Measurements from ENCODE around the gene SKA1. TPM values are rescaled to one million over a fixed set of nuclear protein-coding genes. Genes with fewer than 3 reads are reported as not detected.
A peak's percentile ranks its signal among the peaks of the same experiment; 100 is the strongest.
"Not testable (repeated sequence)": the region's sequence is repeated elsewhere in the genome, so short reads cannot be mapped to it uniquely, and the experiment has no call there.

SKA1 gene
- total RNA-seq, 2 donors from 2014 or later = 18.8 to 38.0 TPM

DNA sequence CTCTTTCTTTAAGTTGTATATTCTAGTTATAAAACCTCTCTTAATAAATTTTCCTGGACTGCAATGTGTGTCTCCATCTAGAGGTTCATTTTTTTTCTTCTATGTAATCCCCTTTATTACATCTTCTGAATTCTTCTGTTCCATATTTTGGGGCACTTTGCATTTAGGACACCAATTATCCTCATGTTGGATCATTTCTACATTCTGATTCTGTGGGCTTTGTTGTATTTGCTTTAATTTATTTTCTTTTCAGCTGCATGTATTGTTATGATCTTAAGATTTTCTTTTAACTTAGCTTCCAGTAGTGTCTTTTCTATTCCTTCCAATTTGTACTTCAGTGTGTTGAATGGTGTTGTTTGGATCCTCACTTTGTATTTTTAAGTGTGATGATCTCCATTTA, 5.2 kb upstream of the SKA1 start:
- ATAC-seq (no peak), DNase-seq (ENCODE audit: low spot score) (no peak)
- peaks cover 6% of the 10 kb centered on the region for H3K9me3 Mint-ChIP-seq
- H3K4me3 Mint-ChIP-seq = no peak overlapping the region
- H3K27me3 Mint-ChIP-seq = peaks cover 38 to 45% of the 10 kb centered on the region in 2 donors
- H3K4me1 Mint-ChIP-seq (ENCODE audit: low read depth in 2 of 2) = peaks cover 3 to 4% of the 10 kb centered on the region in 2 donors
- no peak overlapping the region for H3K27ac Mint-ChIP-seq
- H3K36me3 Mint-ChIP-seq = peaks cover 23% of the 10 kb centered on the region

DNA sequence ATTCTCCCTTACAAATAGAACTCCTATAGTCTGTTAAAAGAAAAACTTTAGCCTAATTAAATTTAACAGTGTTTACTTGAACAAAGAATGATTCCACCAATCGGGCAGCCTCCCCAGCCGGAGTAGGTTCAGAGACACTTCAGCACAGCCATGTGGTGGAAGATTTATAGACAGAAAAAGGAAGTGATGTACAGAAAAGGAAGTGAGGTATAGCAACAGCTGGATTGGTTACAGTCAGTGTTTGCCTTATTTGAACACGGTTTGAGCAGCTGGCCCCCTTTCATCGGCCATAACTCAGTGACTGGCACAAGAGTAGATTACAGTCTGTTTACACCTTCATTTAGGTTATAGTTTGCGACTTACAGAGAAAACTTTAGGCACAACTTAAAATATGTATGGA, 2.1 kb upstream of the SKA1 start:
- Mint-ChIP-seq H3K36me3 (peaks cover 23% of the 10 kb centered on the region), H3K27me3 (peaks cover 19 to 23% of the 10 kb centered on the region in 2 donors), H3K4me3 (no peak overlapping the region), H3K4me1 (ENCODE audit: low read depth in 2 of 2) (peaks cover 6 to 13% of the 10 kb centered on the region in 2 donors), H3K9me3 (peaks cover 6% of the 10 kb centered on the region), H3K27ac (no peak overlapping the region)
- DNase-seq (ENCODE audit: low spot score) (no peak), ATAC-seq (no peak)

DNA sequence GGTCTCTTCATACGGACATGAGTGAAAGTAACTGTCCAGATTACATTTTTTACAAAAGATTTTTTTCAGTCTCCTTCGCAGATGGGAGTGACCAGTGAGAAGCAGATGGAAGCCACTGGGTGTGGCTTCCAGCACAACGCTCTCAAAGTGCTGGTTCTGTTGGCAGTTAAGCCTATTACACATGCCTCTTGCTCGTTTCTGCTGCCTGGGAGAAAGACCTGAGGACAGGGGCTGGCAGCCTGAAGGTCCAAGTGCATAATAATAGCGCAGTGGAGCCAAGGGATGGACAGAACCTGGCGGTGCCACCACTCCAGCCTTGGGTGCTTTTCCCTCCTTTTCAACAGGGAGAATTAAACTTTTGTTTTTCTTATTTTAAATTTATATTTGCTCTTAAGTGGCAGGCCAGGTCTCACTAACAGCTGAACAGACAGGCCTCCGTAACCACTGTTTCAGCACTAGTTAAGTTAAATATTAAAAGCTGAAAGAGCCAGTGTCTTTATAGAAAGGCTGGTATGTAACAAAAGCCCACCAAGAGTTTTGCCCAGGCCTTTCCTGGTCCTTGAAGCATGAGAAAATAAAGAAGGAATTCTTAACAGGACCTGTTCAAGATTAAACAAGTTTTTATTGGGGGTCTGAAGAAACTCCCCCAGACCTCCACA, 1.2 kb upstream of the SKA1 start:
- DNase-seq (ENCODE audit: low spot score) (no peak), ATAC-seq (no peak)
- Mint-ChIP-seq H3K4me3 (no peak overlapping the region), H3K36me3 (peaks cover 15% of the 10 kb centered on the region), H3K27me3 (peaks cover 11 to 13% of the 10 kb centered on the region in 2 donors), H3K4me1 (ENCODE audit: low read depth in 2 of 2) (peaks cover 6 to 13% of the 10 kb centered on the region in 2 donors), H3K9me3 (peaks cover 6% of the 10 kb centered on the region), H3K27ac (no peak overlapping the region)

DNA sequence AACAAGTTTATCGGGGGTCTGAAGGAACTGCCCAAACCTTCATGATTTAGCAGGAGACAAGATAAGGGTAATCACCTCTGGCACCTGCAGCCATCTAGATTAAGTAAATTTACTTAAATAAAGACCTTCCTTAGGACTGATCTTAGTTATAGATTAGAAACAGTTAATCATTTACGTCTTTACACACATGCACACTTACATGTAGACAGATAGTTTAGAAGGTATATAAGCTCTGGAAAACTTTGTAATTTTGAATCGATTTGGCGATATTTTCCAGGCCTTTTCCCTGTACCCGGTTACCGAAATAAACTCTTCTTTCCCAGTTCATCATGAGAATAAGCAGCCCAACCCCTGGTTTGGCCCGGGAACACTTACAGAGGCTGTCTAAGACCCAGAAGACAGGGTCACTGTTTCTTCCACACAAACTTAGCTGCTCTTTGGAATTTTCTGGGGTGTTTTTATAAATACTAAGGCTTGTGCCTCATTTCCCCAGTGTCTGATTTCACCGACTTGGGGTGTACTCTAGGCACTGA, 560 bp upstream of the SKA1 start:
- peak overlapping the region; percentile 88 for H3K4me3 Mint-ChIP-seq
- peaks cover 10% of the 10 kb centered on the region in 2 donors for H3K27me3 Mint-ChIP-seq
- ATAC-seq (no peak), DNase-seq (ENCODE audit: low spot score) (no peak)
- peaks cover 6 to 13% of the 10 kb centered on the region in 2 donors for H3K4me1 Mint-ChIP-seq (ENCODE audit: low read depth in 2 of 2)
- peaks cover 6% of the 10 kb centered on the region for H3K9me3 Mint-ChIP-seq
- H3K27ac Mint-ChIP-seq = peak overlapping the region; percentile 71 to 80
- H3K36me3 Mint-ChIP-seq = peaks cover 10% of the 10 kb centered on the region

DNA sequence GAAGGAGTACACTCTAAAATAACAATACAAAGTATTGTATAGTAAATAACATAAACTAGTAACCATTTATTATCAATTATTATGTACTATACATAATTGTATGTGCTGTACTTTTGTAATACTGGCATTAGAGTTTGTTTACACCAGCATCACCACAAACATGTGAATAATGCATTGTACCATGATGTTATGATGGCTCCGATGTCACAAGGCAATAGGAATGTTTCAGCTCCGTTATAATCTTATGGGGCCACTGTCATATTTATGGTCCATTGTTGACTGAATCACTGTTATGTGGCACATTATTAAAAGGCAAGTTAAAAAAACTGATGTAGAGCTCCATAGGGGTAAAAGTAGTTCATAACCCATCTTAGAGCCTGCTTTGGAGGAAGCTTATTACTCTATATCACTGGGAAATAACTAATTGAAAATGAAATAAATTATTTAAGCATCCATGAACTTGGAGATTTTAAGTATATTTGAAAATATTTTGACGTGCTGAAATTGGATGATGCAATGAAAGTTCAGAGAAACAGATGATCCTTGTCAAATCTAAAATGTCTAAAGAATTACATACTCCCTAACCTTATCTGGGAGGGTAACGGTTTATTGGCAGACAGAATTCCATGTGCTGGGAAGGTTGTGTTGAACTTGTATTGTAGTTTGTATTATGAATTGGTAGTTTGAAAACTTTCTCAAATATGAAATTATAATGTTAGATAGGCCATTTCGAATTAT, 2.4 kb downstream of the SKA1 start:
- no peaks in the 10 kb centered on the region for H3K27me3 Mint-ChIP-seq

DNA sequence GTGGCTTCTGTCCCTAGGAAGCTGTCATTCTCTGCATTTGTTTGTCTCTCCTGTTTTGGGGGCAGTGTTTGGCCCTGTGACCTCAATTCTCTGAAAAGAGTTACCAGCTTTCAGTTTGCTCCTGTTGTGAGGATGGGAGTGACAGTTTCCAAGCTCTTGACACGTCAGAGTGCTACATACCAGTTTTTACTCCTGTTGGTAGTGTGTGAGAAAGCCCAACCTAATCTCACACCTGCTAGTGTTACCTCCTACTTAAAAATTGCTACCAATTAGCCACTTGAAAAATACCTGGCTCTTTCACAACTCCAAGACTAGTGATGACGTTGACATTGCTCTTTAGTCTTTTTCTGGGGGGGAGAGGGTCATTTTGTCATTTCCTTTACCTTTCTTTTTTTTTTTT, 14.1 kb downstream of the SKA1 start:
- no peaks in the 10 kb centered on the region for H3K9me3 Mint-ChIP-seq
- no peak for ATAC-seq

More for the DNA sequence above, 2.4 kb downstream of the SKA1 start:
- ATAC-seq (no peak), DNase-seq (ENCODE audit: low spot score) (no peak)
- Mint-ChIP-seq H3K36me3 (no peaks in the 10 kb centered on the region), H3K27ac (no peak overlapping the region), H3K4me1 (ENCODE audit: low read depth in 2 of 2) (peaks cover 6 to 13% of the 10 kb centered on the region in 2 donors), H3K9me3 (no peaks in the 10 kb centered on the region), H3K4me3 (no peak overlapping the region)

DNA sequence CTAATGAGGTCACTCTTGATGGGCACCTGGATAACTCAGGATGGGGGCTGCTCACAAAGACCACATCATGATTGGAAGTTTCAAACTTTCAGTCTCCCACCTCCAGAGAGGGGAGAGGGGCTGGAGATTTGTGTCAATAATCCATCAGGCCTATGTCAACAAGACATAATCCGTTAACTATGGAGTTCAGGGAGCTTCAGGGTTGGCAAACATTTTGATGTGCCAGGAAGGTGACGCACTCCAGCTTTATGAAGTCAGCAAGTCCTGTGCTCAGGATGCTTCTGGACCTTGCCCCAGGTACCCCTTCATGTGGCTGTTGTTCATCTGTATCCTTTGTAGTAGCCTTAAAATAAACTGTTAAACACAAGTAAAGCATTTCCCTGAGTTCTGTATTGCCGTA, 19.0 kb downstream of the SKA1 start:
- peaks cover 0 to 7% of the 10 kb centered on the region in 2 donors for H3K4me1 Mint-ChIP-seq (ENCODE audit: low read depth in 2 of 2)
- peaks cover 7% of the 10 kb centered on the region in 2 donors for H3K27me3 Mint-ChIP-seq
- no peak overlapping the region for H3K27ac Mint-ChIP-seq
- DNase-seq (ENCODE audit: low spot score) (no peak), ATAC-seq (no peak)
- H3K36me3 Mint-ChIP-seq = no peaks in the 10 kb centered on the region
- no peaks in the 10 kb centered on the region for H3K9me3 Mint-ChIP-seq
- H3K4me3 Mint-ChIP-seq = no peak overlapping the region

More for the DNA sequence above, 14.1 kb downstream of the SKA1 start:
- H3K27me3 Mint-ChIP-seq = no peaks in the 10 kb centered on the region
- H3K27ac Mint-ChIP-seq = no peak overlapping the region
- no peak overlapping the region for H3K4me3 Mint-ChIP-seq
- DNase-seq (ENCODE audit: low spot score) = no peak
- peaks cover 5% of the 10 kb centered on the region for H3K36me3 Mint-ChIP-seq
- H3K4me1 Mint-ChIP-seq (ENCODE audit: low read depth in 2 of 2) = no peaks in the 10 kb centered on the region

DNA sequence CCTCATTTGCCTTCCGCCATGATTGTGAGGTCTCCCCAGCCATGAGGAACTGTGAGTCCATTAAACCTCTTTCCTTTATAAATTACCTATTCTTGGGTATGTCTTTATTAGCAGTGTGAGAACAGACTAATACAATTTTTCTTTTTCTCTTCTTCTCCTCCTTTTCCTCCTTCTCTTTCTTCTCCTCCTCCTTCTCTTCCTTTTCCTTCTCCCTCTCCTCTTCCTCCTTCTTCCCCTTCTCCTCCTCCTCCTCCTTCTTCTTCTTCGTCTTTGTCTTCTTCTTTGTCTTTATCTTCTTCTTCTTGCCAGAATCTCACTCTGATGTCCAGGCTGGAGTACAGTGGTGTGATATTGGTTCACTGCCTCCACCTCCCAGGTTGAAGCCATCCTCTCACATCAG, 20.2 kb downstream of the SKA1 start:
- no peak overlapping the region for H3K27ac Mint-ChIP-seq
- no peaks in the 10 kb centered on the region for H3K9me3 Mint-ChIP-seq

DNA sequence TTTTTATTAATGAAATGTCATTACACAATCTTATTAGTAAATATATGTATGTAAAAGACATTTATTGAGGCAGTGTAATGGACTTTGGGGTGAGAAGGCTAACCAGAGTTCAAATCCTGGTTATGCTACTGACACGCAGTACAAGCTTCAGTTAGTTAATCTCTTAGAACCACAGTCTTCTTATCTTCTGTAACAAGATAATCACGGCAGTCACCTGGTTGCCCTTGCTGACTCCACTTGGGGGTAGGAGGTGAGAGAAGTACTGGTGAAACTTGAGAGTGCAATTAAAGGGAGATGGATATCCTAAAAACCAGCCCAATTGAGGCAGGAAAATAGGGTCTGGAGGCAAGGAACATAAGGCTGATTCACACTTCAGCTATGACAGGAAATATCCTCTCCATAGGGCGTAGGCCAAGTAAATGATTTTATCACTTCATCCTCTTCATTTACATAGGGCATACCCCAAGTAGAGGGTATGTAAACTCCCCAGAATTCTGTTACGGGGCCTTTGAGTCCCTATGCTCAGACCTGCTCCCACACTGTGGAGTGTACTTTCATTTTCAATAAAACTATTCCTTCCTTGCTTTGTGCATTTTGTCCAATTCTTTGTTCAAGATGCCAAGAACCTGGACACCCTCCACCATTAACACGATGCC, 21.3 kb downstream of the SKA1 start:
- no peak overlapping the region for H3K4me3 Mint-ChIP-seq
- H3K9me3 Mint-ChIP-seq = no peaks in the 10 kb centered on the region
- no peaks in the 10 kb centered on the region for H3K36me3 Mint-ChIP-seq

More for the DNA sequence above, 20.2 kb downstream of the SKA1 start:
- Mint-ChIP-seq H3K36me3 (no peaks in the 10 kb centered on the region), H3K4me3 (no peak overlapping the region), H3K27me3 (peaks cover 12 to 14% of the 10 kb centered on the region in 2 donors), H3K4me1 (ENCODE audit: low read depth in 2 of 2) (peaks cover 0 to 7% of the 10 kb centered on the region in 2 donors)
- ATAC-seq = no peak
- DNase-seq (ENCODE audit: low spot score) = no peak

DNA sequence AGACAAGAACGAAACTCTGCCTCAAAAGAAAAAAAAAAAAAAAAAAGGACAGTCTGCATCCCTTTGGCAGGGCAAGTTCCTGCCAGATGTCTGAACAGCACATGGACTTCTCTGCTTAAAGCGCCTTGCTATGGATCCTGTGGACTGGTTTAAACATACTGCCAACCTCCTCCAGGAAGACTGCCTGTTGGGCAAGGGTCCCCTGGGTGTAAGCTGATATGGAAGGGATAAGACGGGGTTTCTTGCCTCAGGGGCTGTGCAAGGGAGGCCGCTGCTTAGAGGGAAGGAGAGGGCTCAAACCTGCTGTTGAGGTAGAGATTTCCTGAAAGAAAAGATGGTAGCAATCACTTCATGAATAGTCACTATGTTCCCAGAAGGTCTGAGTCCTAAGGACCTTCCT, 22.2 kb downstream of the SKA1 start:
- no peaks in the 10 kb centered on the region for H3K36me3 Mint-ChIP-seq
- H3K27me3 Mint-ChIP-seq = peaks cover 12 to 17% of the 10 kb centered on the region in 2 donors
- ATAC-seq = no peak
- no peak overlapping the region for H3K27ac Mint-ChIP-seq
- no peak for DNase-seq (ENCODE audit: low spot score)
- H3K4me1 Mint-ChIP-seq (ENCODE audit: low read depth in 2 of 2) = peaks cover 0 to 7% of the 10 kb centered on the region in 2 donors
- no peak overlapping the region for H3K4me3 Mint-ChIP-seq
- H3K9me3 Mint-ChIP-seq = no peaks in the 10 kb centered on the region

More for the DNA sequence above, 21.3 kb downstream of the SKA1 start:
- H3K4me1 Mint-ChIP-seq (ENCODE audit: low read depth in 2 of 2) = peaks cover 0 to 7% of the 10 kb centered on the region in 2 donors
- no peak overlapping the region for H3K27ac Mint-ChIP-seq
- ATAC-seq (no peak), DNase-seq (ENCODE audit: low spot score) (no peak)
- peaks cover 12 to 15% of the 10 kb centered on the region in 2 donors for H3K27me3 Mint-ChIP-seq

DNA sequence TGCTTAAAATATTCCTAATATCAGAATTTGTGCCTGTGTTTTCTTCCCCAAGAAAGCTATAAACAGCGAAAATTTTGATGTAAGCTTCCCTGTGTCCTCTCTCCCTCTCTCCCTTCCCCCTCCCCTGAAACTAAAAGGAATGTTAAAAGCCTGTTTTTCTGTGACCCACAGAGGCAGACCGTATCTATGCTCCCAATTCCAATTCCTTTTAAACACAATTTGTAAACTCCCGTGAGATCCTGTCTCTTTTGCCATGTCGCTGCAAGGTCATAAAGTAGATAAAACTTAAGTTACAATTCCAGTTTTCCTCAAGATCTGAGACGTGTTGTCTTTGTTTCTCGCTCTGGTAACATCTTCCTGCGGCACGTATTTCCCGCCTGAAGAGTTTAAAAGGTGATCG, 23.3 kb downstream of the SKA1 start:
- Mint-ChIP-seq H3K27me3 (peaks cover 22 to 25% of the 10 kb centered on the region in 2 donors), H3K4me1 (ENCODE audit: low read depth in 2 of 2) (peaks cover 0 to 7% of the 10 kb centered on the region in 2 donors), H3K27ac (no peak overlapping the region), H3K36me3 (no peaks in the 10 kb centered on the region), H3K9me3 (no peaks in the 10 kb centered on the region), H3K4me3 (no peak overlapping the region)
- ATAC-seq = no peak
- no peak for DNase-seq (ENCODE audit: low spot score)

DNA sequence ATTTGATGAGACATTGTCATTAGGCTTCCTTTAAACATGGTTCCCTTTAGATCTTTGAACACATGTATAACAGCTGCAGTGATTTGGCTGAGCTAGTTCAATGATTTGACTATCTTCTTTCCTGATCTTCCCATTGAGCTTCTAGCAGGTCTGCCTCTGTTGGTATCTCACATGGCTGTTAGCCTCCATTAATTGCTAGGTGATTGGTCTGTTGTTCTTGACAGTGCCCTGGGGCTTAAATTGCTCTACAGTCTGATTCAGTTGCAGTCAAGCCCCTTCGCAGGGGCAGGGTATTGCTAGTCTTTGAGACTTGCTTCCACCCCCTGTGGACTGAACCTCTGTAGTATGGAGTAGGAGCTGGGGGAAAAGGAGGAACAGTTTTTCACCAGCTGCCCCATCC, 24.1 kb downstream of the SKA1 start:
- Mint-ChIP-seq H3K27me3 (peaks cover 29 to 30% of the 10 kb centered on the region in 2 donors), H3K9me3 (no peaks in the 10 kb centered on the region), H3K4me1 (ENCODE audit: low read depth in 2 of 2) (peaks cover 0 to 7% of the 10 kb centered on the region in 2 donors), H3K27ac (no peak overlapping the region), H3K36me3 (no peaks in the 10 kb centered on the region), H3K4me3 (no peak overlapping the region)
- ATAC-seq (no peak), DNase-seq (ENCODE audit: low spot score) (no peak)

DNA sequence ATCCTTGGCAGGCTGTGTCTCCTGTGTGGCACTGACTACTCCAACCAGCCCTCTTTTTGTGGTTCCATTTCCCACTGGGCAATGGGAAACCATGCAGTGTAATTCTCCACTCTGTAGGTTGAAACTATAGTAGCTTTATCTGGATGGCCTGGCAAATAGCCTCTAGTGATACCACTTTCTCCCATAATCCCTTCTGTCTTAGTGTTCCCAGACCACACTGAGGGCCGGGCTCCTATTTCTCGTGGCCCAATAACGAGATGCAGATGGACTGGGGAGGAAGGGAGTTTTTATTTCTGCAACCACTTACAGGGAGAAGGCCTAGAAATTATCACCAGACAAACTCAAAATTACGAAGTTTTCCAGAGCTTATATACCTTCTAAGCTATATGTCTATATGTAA, 24.7 kb downstream of the SKA1 start:
- no peak for ATAC-seq
- peaks cover 0 to 7% of the 10 kb centered on the region in 2 donors for H3K4me1 Mint-ChIP-seq (ENCODE audit: low read depth in 2 of 2)
- no peak for DNase-seq (ENCODE audit: low spot score)
- no peak overlapping the region for H3K27ac Mint-ChIP-seq
- peaks cover 35 to 37% of the 10 kb centered on the region in 2 donors for H3K27me3 Mint-ChIP-seq
- no peaks in the 10 kb centered on the region for H3K9me3 Mint-ChIP-seq
- no peak overlapping the region for H3K4me3 Mint-ChIP-seq
- H3K36me3 Mint-ChIP-seq = no peaks in the 10 kb centered on the region

DNA sequence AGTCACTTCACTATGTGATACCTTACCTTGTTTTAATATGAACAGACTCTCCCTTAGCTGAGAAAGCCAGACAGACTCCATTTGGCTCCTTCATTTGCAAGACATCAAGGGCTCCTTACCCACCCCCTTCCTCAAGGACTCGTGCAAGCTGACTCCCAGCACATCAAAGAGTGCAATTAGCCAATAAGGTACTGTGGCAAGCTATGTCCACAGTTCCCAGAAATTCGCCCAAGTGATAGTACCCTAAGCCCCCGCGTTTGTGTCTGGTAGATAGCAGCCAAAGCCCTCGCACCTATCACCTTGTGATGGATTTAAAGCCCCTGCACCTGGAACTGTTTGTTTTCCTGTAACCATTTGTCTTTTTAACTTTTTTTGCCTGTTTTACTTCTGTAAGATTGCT, 25.6 kb downstream of the SKA1 start:
- not testable (repeated sequence) for H3K9me3 Mint-ChIP-seq

More for the DNA sequence above, 25.6 kb downstream of the SKA1 start:
- ATAC-seq; H3K36me3 Mint-ChIP-seq; H3K27ac Mint-ChIP-seq; H3K4me1 Mint-ChIP-seq (ENCODE audit: low read depth in 2 of 2); DNase-seq (ENCODE audit: low spot score); H3K4me3 Mint-ChIP-seq: not testable (repeated sequence)
- peaks cover 40 to 41% of the 10 kb centered on the region in 2 donors for H3K27me3 Mint-ChIP-seq

Measured in natural killer cell treated with Interleukin-12 subunit alpha and Interleukin-12 subunit beta and Interleukin-15 and Interleukin-18, amount 100 ng/mL, for 72 hours (primary cell).